IPS DF 19.7 (cell line): ENCODE data around the gene PYGM.
"Not testable (repeated sequence)": the region's sequence is repeated elsewhere in the genome, so short reads cannot be mapped to it uniquely, and the experiment has no call there.

Experiments
- DNase-seq: peaks from one replicate; pipeline ENCODE4 v3.0.0-alpha.2; 2013; ENCODE audit warnings: low read depth, low spot score

Gene PYGM

GRCh38 chr11:64717268-64717578 lies 42.6 kb downstream of the PYGM start:
- DNase-seq, result no peak

GRCh38 chr11:64716473-64717267 lies 43.1 kb downstream of the PYGM start:
- DNase-seq, result no peak

- no peak for DNase-seq
These were observed 43.9 kb downstream of the PYGM start for GRCh38 chr11:64715756-64716472.

- no peak for DNase-seq
These were observed 44.7 kb downstream of the PYGM start for GRCh38 chr11:64715110-64715509.

- no peak for DNase-seq
These were observed 45.1 kb downstream of the PYGM start for GRCh38 chr11:64714666-64715065.

- no peak for DNase-seq
These were observed 45.9 kb downstream of the PYGM start for GRCh38 chr11:64713781-64714363.

GRCh38 chr11:64713016-64713707 lies 46.6 kb downstream of the PYGM start:
- no peak for DNase-seq

- DNase-seq, result no peak
These were observed 47.3 kb downstream of the PYGM start for GRCh38 chr11:64712430-64713015.

GRCh38 chr11:64711956-64712362 lies 47.8 kb downstream of the PYGM start:
- no peak for DNase-seq

GRCh38 chr11:64711138-64711955 lies 48.4 kb downstream of the PYGM start:
- no peak for DNase-seq

GRCh38 chr11:64710418-64711137 lies 49.2 kb downstream of the PYGM start:
- DNase-seq, result no peak

- DNase-seq, result no peak
These were observed 54.3 kb downstream of the PYGM start for GRCh38 chr11:64705501-64705900.

- DNase-seq, result no peak
These were observed 56.7 kb downstream of the PYGM start for GRCh38 chr11:64703048-64703447.

- DNase-seq, result not testable (repeated sequence)
These were observed 57.8 kb downstream of the PYGM start for GRCh38 chr11:64701956-64702355.

GRCh38 chr11:64698427-64698826 lies 61.3 kb downstream of the PYGM start:
- DNase-seq, result no peak

GRCh38 chr11:64697663-64698375 lies 62.0 kb downstream of the PYGM start:
- DNase-seq, result no peak
